HEK293 (cell line): ENCODE results near the gene SZT2.
A peak's percentile ranks its signal among the peaks of the same experiment; 100 is the strongest.

Experiments used
- CTCF ChIA-PET: fragments of 350-600 bp; formaldehyde crosslinking; extraction: SDS; loops from one replicate; lab custom pipeline; 2021; ENCODE audit warnings: antibody characterized with exemption; lab: Yijun Ruan, JAX
- POLR2A ChIA-PET: fragments of 300-600 bp; formaldehyde crosslinking; extraction: SDS; loops from one replicate; lab custom pipeline; 2020; ENCODE audit warnings: antibody characterized with exemption, inconsistent platforms; lab: Yijun Ruan, JAX
- H3K27ac ChIP-seq: fragments of 200-500 bp; sonication (Bioruptor generic); 2 replicates; pipeline ENCODE4 v1.5.1; 2014; ENCODE audit warnings: low read depth, low read length, control low read depth, inconsistent platforms; ENCODE audit errors: extremely low read depth
- H3K36me3 ChIP-seq, 2 experiments: fragments of 200-500 bp in 1 of 2; sonication (Bioruptor generic) in 1 of 2; 1 replicate in 1 of 2; 2 replicates in 1 of 2; pipeline ENCODE4 v1.5.1; 2014 to 2017; ENCODE audit warnings: inconsistent platforms in 2 of 2, low read length in 2 of 2; ENCODE audit not compliant: control insufficient read depth in 2 of 2, insufficient read depth in 1 of 2
- H3K4me1 ChIP-seq: fragments of 200-500 bp; sonication (Bioruptor generic); 2 replicates; pipeline ENCODE4 v1.5.1; 2014; ENCODE audit warnings: mild to moderate bottlenecking, low read length, inconsistent platforms; ENCODE audit not compliant: control insufficient read depth, insufficient read depth
- H3K4me3 ChIP-seq: 2 replicates; pipeline ENCODE4 v1.5.1; 2011; ENCODE audit warnings: low read depth, mild to moderate bottlenecking, control low read depth, low read length, moderate library complexity
- H3K9me3 ChIP-seq: fragments of 200-500 bp; sonication (Bioruptor generic); 2 replicates; pipeline ENCODE4 v1.5.1; 2014; ENCODE audit warnings: low read depth, low read length, inconsistent platforms; ENCODE audit not compliant: control insufficient read depth, insufficient read depth
- GLI2 ChIP-seq: fragments of 450-650 bp; formaldehyde crosslinking; IDR thresholded peaks from 2 replicates; pipeline ENCODE4; 2017; ENCODE audit warnings: missing biosample characterization, missing genetic modification characterization, low read depth, borderline replicate concordance
- IKZF3 ChIP-seq: fragments of 450-650 bp; IDR thresholded peaks from 2 replicates; pipeline ENCODE4 v1.5.0; 2018; ENCODE audit warnings: missing biosample characterization, mild to moderate bottlenecking, missing genetic modification characterization, moderate library complexity
- KLF8 ChIP-seq: fragments of 450-650 bp; formaldehyde crosslinking; IDR thresholded peaks from 2 replicates; pipeline ENCODE4 v1.5.1; 2016; ENCODE audit warnings: missing biosample characterization, missing genetic modification characterization
- OVOL3 ChIP-seq: fragments of 450-650 bp; formaldehyde crosslinking; IDR thresholded peaks from 2 replicates; pipeline ENCODE4 v1.5.1; 2016; ENCODE audit warnings: missing biosample characterization, missing genetic modification characterization
- REPIN1 ChIP-seq: fragments of 450-650 bp; formaldehyde crosslinking; IDR thresholded peaks from 2 replicates; pipeline ENCODE4 v1.5.1; 2017; ENCODE audit warnings: missing biosample characterization, missing genetic modification characterization, low read depth
- SP2 ChIP-seq: fragments of 450-650 bp; formaldehyde crosslinking; IDR thresholded peaks from 2 replicates; pipeline ENCODE4 v1.5.1; 2016; ENCODE audit warnings: missing biosample characterization, missing genetic modification characterization
- WT1 ChIP-seq: fragments of 450-650 bp; formaldehyde crosslinking; IDR thresholded peaks from 2 replicates; pipeline ENCODE4 v1.5.1; 2016; ENCODE audit warnings: missing biosample characterization, missing genetic modification characterization
- ZBTB17 ChIP-seq: fragments of 450-650 bp; formaldehyde crosslinking; IDR thresholded peaks from 2 replicates; pipeline ENCODE4 v1.5.1; 2016; ENCODE audit warnings: missing biosample characterization, missing genetic modification characterization
- ZFHX2 ChIP-seq: fragments of 450-650 bp; formaldehyde crosslinking; conservative IDR thresholded peaks from 2 replicates; pipeline ENCODE4 v1.5.1; 2016; ENCODE audit warnings: missing biosample characterization, missing genetic modification characterization
- ZFP41 ChIP-seq: fragments of 450-650 bp; formaldehyde crosslinking; IDR thresholded peaks from 2 replicates; pipeline ENCODE4 v1.5.1; 2016; ENCODE audit warnings: missing biosample characterization, missing genetic modification characterization, borderline replicate concordance
- ZNF133 ChIP-seq: fragments of 450-650 bp; formaldehyde crosslinking; IDR thresholded peaks from 2 replicates; pipeline ENCODE4 v1.5.1; 2016; ENCODE audit warnings: missing biosample characterization, missing genetic modification characterization
- ZNF2 ChIP-seq: fragments of 450-650 bp; formaldehyde crosslinking; IDR thresholded peaks from 2 replicates; pipeline ENCODE4 v1.5.1; 2016; ENCODE audit warnings: missing biosample characterization, missing genetic modification characterization
- ZNF501 ChIP-seq: fragments of 450-650 bp; formaldehyde crosslinking; IDR thresholded peaks from 2 replicates; pipeline ENCODE4 v1.5.1; 2016; ENCODE audit warnings: missing biosample characterization, missing genetic modification characterization
- ZNF600 ChIP-seq: fragments of 450-650 bp; formaldehyde crosslinking; IDR thresholded peaks from 2 replicates; pipeline ENCODE4 v1.5.1; 2016; ENCODE audit warnings: missing biosample characterization, missing genetic modification characterization
- ZNF623 ChIP-seq: fragments of 450-650 bp; formaldehyde crosslinking; IDR thresholded peaks from 2 replicates; pipeline ENCODE4 v1.5.1; 2016; ENCODE audit warnings: missing biosample characterization, missing genetic modification characterization
- ZNF777 ChIP-seq: fragments of 450-650 bp; formaldehyde crosslinking; IDR thresholded peaks from 2 replicates; pipeline ENCODE4 v1.5.1; 2017; ENCODE audit warnings: missing biosample characterization, missing genetic modification characterization, borderline replicate concordance
- ZNF791 ChIP-seq: fragments of 450-650 bp; formaldehyde crosslinking; IDR thresholded peaks from 2 replicates; pipeline ENCODE4 v1.5.1; 2016; ENCODE audit warnings: missing biosample characterization, missing genetic modification characterization
- ZNF830 ChIP-seq: fragments of 450-650 bp; IDR thresholded peaks from 2 replicates; pipeline ENCODE4 v1.5.0; 2018; ENCODE audit warnings: missing biosample characterization, missing genetic modification characterization, low read depth, mild to moderate bottlenecking, moderate library complexity
- TF ChIP-seq, protein P1 (sequence below): fragments of 450-650 bp; formaldehyde crosslinking; IDR thresholded peaks from 2 replicates; pipeline ENCODE4 v1.5.1; 2016; ENCODE audit warnings: missing biosample characterization, missing genetic modification characterization
- TF ChIP-seq, protein P2 (sequence below): fragments of 450-650 bp; formaldehyde crosslinking; IDR thresholded peaks from 2 replicates; pipeline ENCODE4 v1.5.1; 2016; ENCODE audit warnings: missing biosample characterization, missing genetic modification characterization
- TF ChIP-seq, protein P3 (sequence below): fragments of 450-650 bp; formaldehyde crosslinking; IDR thresholded peaks from 2 replicates; pipeline ENCODE4 v1.5.1; 2017; ENCODE audit warnings: missing biosample characterization, missing genetic modification characterization
- TF ChIP-seq, protein P4 (sequence below): fragments of 450-650 bp; IDR thresholded peaks from 2 replicates; pipeline ENCODE4 v1.5.1; 2018; ENCODE audit warnings: missing biosample characterization, missing genetic modification characterization
- TF ChIP-seq, protein P5 (sequence below): fragments of 450-650 bp; formaldehyde crosslinking; IDR thresholded peaks from 2 replicates; pipeline ENCODE4 v1.5.1; 2016; ENCODE audit warnings: missing biosample characterization, missing genetic modification characterization
- TF ChIP-seq, protein P6 (sequence below): fragments of 450-650 bp; formaldehyde crosslinking; IDR thresholded peaks from 2 replicates; pipeline ENCODE4 v1.5.1; 2016; ENCODE audit warnings: missing biosample characterization, missing genetic modification characterization

The SZT2 gene

DNA sequence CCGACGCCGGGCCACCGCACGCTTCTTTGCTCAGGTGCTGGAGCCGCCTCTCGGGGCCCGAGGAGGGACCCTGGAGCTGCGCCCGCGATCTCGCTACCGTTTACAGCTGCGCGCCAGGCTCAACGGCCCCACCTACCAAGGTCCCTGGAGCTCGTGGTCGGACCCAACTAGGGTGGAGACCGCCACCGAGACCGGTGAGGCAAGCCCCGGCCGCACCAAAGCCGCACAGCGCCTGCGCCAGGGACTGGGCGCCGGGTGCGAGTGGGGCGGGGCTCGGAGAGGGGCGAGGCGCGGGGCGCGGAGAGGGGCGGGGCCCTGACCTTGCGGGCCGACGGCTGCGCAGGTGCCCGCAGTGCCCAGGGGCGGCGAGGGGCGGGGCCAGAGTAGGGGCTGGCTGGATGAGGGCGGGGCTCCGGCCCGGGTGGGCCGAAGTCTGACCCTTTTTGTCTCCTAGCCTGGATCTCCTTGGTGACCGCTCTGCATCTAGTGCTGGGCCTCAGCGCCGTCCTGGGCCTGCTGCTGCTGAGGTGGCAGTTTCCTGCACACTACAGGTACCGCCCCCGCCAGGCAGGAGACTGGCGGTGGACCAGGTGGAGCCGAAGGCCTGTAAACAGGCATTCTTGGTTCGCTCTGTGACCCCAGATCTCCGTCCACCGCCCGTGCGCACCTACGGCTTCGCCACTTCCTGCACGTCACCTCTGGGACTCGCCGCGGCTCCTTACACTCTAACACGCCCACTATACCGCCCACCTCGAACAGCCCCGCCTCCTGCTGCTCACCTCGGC, 40.7 kb upstream of the SZT2 start (continued):
- no peak for TF ChIP-seq IKZF3 (tag by site-specific recombination)
- TF ChIP-seq, protein P1, sequence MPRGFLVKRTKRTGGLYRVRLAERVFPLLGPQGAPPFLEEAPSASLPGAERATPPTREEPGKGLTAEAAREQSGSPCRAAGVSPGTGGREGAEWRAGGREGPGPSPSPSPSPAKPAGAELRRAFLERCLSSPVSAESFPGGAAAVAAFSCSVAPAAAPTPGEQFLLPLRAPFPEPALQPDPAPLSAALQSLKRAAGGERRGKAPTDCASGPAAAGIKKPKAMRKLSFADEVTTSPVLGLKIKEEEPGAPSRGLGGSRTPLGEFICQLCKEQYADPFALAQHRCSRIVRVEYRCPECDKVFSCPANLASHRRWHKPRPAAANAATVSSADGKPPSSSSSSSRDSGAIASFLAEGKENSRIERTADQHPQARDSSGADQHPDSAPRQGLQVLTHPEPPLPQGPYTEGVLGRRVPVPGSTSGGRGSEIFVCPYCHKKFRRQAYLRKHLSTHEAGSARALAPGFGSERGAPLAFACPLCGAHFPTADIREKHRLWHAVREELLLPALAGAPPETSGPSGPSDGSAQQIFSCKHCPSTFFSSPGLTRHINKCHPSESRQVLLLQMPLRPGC = no peak
- TF ChIP-seq GLI2 (tag by site-specific recombination) = no peak
- no peak for TF ChIP-seq ZNF791 (tag by site-specific recombination)
- no peak for TF ChIP-seq OVOL3 (tag by site-specific recombination)

DNA sequence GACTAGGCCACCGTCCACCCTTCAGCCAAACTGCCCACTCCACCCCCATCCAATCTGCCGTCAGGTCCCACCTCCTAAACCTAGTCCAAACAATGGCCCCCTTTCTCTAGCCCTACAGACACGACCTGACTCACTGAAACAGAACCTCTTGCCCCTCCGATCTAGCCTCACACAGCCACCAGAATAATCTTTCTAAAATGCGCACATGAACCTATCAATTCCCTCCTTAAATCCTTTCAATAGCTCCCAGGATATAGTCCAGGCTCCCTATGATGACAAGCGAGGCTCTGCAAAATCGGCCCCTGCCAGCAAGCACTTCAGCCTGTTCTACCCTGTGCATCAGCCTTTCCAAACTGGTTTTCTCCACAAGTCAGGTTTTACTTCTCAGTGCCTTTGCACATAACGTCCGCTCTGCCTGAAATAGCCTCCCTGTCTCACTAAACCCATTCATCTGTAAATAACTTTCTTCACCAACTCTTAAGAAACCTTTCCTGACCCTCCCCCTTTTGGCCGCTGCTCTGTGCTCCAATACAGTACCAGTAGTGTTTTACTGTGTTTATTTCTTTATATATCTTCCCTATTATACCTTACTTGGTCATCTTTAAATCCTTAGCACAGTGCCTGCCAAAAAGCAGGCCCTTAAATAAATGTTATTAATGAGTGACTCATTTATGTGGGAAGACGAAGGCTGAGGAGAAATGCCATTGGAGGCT, 39.9 kb upstream of the SZT2 start:
- H3K4me3 ChIP-seq = peak overlapping the region; percentile 55
- CTCF ChIA-PET = interaction anchor here (1.2 kb wide), 1 partner anchor 8 kb away, joined by 5 read pairs; the partner anchor contains the start of gene CDC20
- 0 out of 2 replicates have a peak, but pooled peaks cover 3% of the 10 kb centered on the region for H3K4me1 ChIP-seq
- no peaks in the 10 kb centered on the region for H3K36me3 ChIP-seq
- H3K9me3 ChIP-seq = no peaks in the 10 kb centered on the region
- H3K27ac ChIP-seq = peak overlapping the region; percentile 48; the same call in 1 of the 2 replicates
- POLR2A ChIA-PET = interaction anchor here (2.3 kb wide), 1 partner anchor 9 kb away, joined by 5 read pairs; the partner anchor contains the start of gene CDC20
- TF ChIP-seq, protein P2, sequence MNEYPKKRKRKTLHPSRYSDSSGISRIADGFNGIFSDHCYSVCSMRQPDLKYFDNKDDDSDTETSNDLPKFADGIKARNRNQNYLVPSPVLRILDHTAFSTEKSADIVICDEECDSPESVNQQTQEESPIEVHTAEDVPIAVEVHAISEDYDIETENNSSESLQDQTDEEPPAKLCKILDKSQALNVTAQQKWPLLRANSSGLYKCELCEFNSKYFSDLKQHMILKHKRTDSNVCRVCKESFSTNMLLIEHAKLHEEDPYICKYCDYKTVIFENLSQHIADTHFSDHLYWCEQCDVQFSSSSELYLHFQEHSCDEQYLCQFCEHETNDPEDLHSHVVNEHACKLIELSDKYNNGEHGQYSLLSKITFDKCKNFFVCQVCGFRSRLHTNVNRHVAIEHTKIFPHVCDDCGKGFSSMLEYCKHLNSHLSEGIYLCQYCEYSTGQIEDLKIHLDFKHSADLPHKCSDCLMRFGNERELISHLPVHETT (tag by site-specific recombination) = 0 out of 2 replicates have a peak, but pooled peaks have one; percentile 26
- TF ChIP-seq ZNF501 (tag by site-specific recombination) = 0 out of 2 replicates have a peak, but pooled peaks have one; percentile 2
- TF ChIP-seq ZNF623 (tag by site-specific recombination) = peak; percentile 44
- TF ChIP-seq ZNF777 (tag by site-specific recombination) = 0 out of 2 replicates have a peak, but pooled peaks have one; percentile 28
- TF ChIP-seq ZNF2 (tag by site-specific recombination) = peak; percentile 6; the same call in 1 of the 2 replicates
- peak; percentile 63; the same call in 1 of the 2 replicates for TF ChIP-seq KLF8
- TF ChIP-seq ZFHX2 (tag by site-specific recombination) = peak; percentile 100; the same call in 1 of the 2 replicates
- no peak for TF ChIP-seq ZNF830
- TF ChIP-seq, protein P3, sequence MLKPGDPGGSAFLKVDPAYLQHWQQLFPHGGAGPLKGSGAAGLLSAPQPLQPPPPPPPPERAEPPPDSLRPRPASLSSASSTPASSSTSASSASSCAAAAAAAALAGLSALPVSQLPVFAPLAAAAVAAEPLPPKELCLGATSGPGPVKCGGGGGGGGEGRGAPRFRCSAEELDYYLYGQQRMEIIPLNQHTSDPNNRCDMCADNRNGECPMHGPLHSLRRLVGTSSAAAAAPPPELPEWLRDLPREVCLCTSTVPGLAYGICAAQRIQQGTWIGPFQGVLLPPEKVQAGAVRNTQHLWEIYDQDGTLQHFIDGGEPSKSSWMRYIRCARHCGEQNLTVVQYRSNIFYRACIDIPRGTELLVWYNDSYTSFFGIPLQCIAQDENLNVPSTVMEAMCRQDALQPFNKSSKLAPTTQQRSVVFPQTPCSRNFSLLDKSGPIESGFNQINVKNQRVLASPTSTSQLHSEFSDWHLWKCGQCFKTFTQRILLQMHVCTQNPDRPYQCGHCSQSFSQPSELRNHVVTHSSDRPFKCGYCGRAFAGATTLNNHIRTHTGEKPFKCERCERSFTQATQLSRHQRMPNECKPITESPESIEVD (tag by site-specific recombination) = no peak
- TF ChIP-seq, protein P4, sequence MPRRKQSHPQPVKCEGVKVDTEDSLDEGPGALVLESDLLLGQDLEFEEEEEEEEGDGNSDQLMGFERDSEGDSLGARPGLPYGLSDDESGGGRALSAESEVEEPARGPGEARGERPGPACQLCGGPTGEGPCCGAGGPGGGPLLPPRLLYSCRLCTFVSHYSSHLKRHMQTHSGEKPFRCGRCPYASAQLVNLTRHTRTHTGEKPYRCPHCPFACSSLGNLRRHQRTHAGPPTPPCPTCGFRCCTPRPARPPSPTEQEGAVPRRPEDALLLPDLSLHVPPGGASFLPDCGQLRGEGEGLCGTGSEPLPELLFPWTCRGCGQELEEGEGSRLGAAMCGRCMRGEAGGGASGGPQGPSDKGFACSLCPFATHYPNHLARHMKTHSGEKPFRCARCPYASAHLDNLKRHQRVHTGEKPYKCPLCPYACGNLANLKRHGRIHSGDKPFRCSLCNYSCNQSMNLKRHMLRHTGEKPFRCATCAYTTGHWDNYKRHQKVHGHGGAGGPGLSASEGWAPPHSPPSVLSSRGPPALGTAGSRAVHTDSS (tag by site-specific recombination) = no peak
- TF ChIP-seq ZBTB17 (tag by site-specific recombination) = peak; percentile 60
- no peak for TF ChIP-seq ZFP41 (tag by site-specific recombination)
- TF ChIP-seq REPIN1 (tag by site-specific recombination) = no peak
- TF ChIP-seq, protein P5, sequence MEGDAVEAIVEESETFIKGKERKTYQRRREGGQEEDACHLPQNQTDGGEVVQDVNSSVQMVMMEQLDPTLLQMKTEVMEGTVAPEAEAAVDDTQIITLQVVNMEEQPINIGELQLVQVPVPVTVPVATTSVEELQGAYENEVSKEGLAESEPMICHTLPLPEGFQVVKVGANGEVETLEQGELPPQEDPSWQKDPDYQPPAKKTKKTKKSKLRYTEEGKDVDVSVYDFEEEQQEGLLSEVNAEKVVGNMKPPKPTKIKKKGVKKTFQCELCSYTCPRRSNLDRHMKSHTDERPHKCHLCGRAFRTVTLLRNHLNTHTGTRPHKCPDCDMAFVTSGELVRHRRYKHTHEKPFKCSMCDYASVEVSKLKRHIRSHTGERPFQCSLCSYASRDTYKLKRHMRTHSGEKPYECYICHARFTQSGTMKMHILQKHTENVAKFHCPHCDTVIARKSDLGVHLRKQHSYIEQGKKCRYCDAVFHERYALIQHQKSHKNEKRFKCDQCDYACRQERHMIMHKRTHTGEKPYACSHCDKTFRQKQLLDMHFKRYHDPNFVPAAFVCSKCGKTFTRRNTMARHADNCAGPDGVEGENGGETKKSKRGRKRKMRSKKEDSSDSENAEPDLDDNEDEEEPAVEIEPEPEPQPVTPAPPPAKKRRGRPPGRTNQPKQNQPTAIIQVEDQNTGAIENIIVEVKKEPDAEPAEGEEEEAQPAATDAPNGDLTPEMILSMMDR = no peak
- TF ChIP-seq WT1 = 0 out of 2 replicates have a peak, but pooled peaks have one; percentile 19
- TF ChIP-seq SP2 (tag by site-specific recombination) = no peak
- TF ChIP-seq ZNF600 (tag by site-specific recombination) = 0 out of 2 replicates have a peak, but pooled peaks have one; percentile 15
- TF ChIP-seq, protein P6, sequence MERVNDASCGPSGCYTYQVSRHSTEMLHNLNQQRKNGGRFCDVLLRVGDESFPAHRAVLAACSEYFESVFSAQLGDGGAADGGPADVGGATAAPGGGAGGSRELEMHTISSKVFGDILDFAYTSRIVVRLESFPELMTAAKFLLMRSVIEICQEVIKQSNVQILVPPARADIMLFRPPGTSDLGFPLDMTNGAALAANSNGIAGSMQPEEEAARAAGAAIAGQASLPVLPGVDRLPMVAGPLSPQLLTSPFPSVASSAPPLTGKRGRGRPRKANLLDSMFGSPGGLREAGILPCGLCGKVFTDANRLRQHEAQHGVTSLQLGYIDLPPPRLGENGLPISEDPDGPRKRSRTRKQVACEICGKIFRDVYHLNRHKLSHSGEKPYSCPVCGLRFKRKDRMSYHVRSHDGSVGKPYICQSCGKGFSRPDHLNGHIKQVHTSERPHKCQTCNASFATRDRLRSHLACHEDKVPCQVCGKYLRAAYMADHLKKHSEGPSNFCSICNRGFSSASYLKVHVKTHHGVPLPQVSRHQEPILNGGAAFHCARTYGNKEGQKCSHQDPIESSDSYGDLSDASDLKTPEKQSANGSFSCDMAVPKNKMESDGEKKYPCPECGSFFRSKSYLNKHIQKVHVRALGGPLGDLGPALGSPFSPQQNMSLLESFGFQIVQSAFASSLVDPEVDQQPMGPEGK (tag by site-specific recombination) = peak; percentile 68; the same call in 1 of the 2 replicates
- peak; percentile 30; the same call in 1 of the 2 replicates for TF ChIP-seq ZNF133 (tag by site-specific recombination)
